HEK293 (cell line): ENCODE measurements around the gene ATP5IF1.

ENCODE experiments used
- CTCF ChIA-PET: fragments of 350-600 bp; formaldehyde crosslinking; extraction: SDS; loops from one replicate; lab custom pipeline; 2021; ENCODE audit warnings: antibody characterized with exemption; lab: Yijun Ruan, JAX
- POLR2A ChIA-PET: fragments of 300-600 bp; formaldehyde crosslinking; extraction: SDS; loops from one replicate; lab custom pipeline; 2020; ENCODE audit warnings: antibody characterized with exemption, inconsistent platforms; lab: Yijun Ruan, JAX
- H3K27ac ChIP-seq: fragments of 200-500 bp; sonication (Bioruptor generic); 2 replicates; pipeline ENCODE4 v1.5.1; 2014; ENCODE audit warnings: low read depth, low read length, control low read depth, inconsistent platforms; ENCODE audit errors: extremely low read depth
- H3K36me3 ChIP-seq, 2 experiments: fragments of 200-500 bp in 1 of 2; sonication (Bioruptor generic) in 1 of 2; 1 replicate in 1 of 2; 2 replicates in 1 of 2; pipeline ENCODE4 v1.5.1; 2014 to 2017; ENCODE audit warnings: inconsistent platforms in 2 of 2, low read length in 2 of 2; ENCODE audit not compliant: control insufficient read depth in 2 of 2, insufficient read depth in 1 of 2
- H3K4me1 ChIP-seq: fragments of 200-500 bp; sonication (Bioruptor generic); 2 replicates; pipeline ENCODE4 v1.5.1; 2014; ENCODE audit warnings: mild to moderate bottlenecking, low read length, inconsistent platforms; ENCODE audit not compliant: control insufficient read depth, insufficient read depth
- H3K4me3 ChIP-seq: 2 replicates; pipeline ENCODE4 v1.5.1; 2011; ENCODE audit warnings: low read depth, mild to moderate bottlenecking, control low read depth, low read length, moderate library complexity
- H3K9me3 ChIP-seq: fragments of 200-500 bp; sonication (Bioruptor generic); 2 replicates; pipeline ENCODE4 v1.5.1; 2014; ENCODE audit warnings: low read depth, low read length, inconsistent platforms; ENCODE audit not compliant: control insufficient read depth, insufficient read depth
- GFI1B ChIP-seq: fragments of 450-650 bp; formaldehyde crosslinking; IDR thresholded peaks from 2 replicates; pipeline ENCODE4 v1.5.1; 2016; ENCODE audit warnings: missing biosample characterization, missing genetic modification characterization
- GLI4 ChIP-seq: fragments of 450-650 bp; formaldehyde crosslinking; IDR thresholded peaks from 2 replicates; pipeline ENCODE4 v1.5.1; 2016; ENCODE audit warnings: missing biosample characterization, missing genetic modification characterization
- HOXA7 ChIP-seq: sonication (generic); formaldehyde crosslinking; IDR thresholded peaks from 2 replicates; pipeline ENCODE4 v1.8.1; 2022; ENCODE audit warnings: missing genetic modification reagents, borderline replicate concordance
- HOXC10 ChIP-seq: sonication (generic); formaldehyde crosslinking; IDR thresholded peaks from 2 replicates; pipeline ENCODE4 v1.8.1; 2023; ENCODE audit warnings: mild to moderate bottlenecking, missing genetic modification reagents
- HOXD13 ChIP-seq: sonication (generic); formaldehyde crosslinking; IDR thresholded peaks from 2 replicates; pipeline ENCODE4 v1.8.0; 2022; ENCODE audit warnings: missing genetic modification reagents, borderline replicate concordance
- OVOL3 ChIP-seq: fragments of 450-650 bp; formaldehyde crosslinking; IDR thresholded peaks from 2 replicates; pipeline ENCODE4 v1.5.1; 2016; ENCODE audit warnings: missing biosample characterization, missing genetic modification characterization
- RBAK ChIP-seq: fragments of 450-650 bp; formaldehyde crosslinking; IDR thresholded peaks from 2 replicates; pipeline ENCODE4 v1.5.1; 2016; ENCODE audit warnings: missing biosample characterization, missing genetic modification characterization
- YY2 ChIP-seq: fragments of 450-650 bp; formaldehyde crosslinking; IDR thresholded peaks from 2 replicates; pipeline ENCODE4 v1.5.1; 2016; ENCODE audit warnings: missing biosample characterization, missing genetic modification characterization
- ZBTB17 ChIP-seq: fragments of 450-650 bp; formaldehyde crosslinking; IDR thresholded peaks from 2 replicates; pipeline ENCODE4 v1.5.1; 2016; ENCODE audit warnings: missing biosample characterization, missing genetic modification characterization
- ZNF354C ChIP-seq: fragments of 450-650 bp; formaldehyde crosslinking; IDR thresholded peaks from 2 replicates; pipeline ENCODE4 v1.5.1; 2016; ENCODE audit warnings: missing biosample characterization, missing genetic modification characterization, low read depth, borderline replicate concordance
- ZNF555 ChIP-seq: fragments of 450-650 bp; formaldehyde crosslinking; conservative IDR thresholded peaks from 2 replicates; pipeline ENCODE4 v1.5.1; 2017; ENCODE audit warnings: missing biosample characterization, mild to moderate bottlenecking, missing genetic modification characterization, inconsistent platforms
- ZNF629 ChIP-seq: fragments of 450-650 bp; formaldehyde crosslinking; IDR thresholded peaks from 2 replicates; pipeline ENCODE4 v1.5.1; 2017; ENCODE audit warnings: missing biosample characterization, missing genetic modification characterization
- ZNF692 ChIP-seq: fragments of 450-650 bp; formaldehyde crosslinking; IDR thresholded peaks from 2 replicates; pipeline ENCODE4 v1.5.1; 2016; ENCODE audit warnings: missing biosample characterization, missing genetic modification characterization
- ZNF777 ChIP-seq: fragments of 450-650 bp; formaldehyde crosslinking; IDR thresholded peaks from 2 replicates; pipeline ENCODE4 v1.5.1; 2017; ENCODE audit warnings: missing biosample characterization, missing genetic modification characterization, borderline replicate concordance
- ZNF830 ChIP-seq: fragments of 450-650 bp; IDR thresholded peaks from 2 replicates; pipeline ENCODE4 v1.5.0; 2018; ENCODE audit warnings: missing biosample characterization, missing genetic modification characterization, low read depth, mild to moderate bottlenecking, moderate library complexity
- ZSCAN30 ChIP-seq: fragments of 450-650 bp; IDR thresholded peaks from 2 replicates; pipeline ENCODE4 v1.5.1; 2018; ENCODE audit warnings: missing biosample characterization, mild to moderate bottlenecking, missing genetic modification characterization, moderate library complexity
- TF ChIP-seq, protein P1 (sequence below): fragments of 450-650 bp; formaldehyde crosslinking; IDR thresholded peaks from 2 replicates; pipeline ENCODE4 v1.5.1; 2016; ENCODE audit warnings: missing biosample characterization, missing genetic modification characterization
- TF ChIP-seq, protein P2 (sequence below): fragments of 450-650 bp; formaldehyde crosslinking; IDR thresholded peaks from 2 replicates; pipeline ENCODE4 v1.5.1; 2016; ENCODE audit warnings: missing biosample characterization, missing genetic modification characterization

The ATP5IF1 gene

GRCh38 chr1:28286111-28286510 lies 50.2 kb downstream of the ATP5IF1 start:
- H3K9me3 ChIP-seq = no peaks in the 10 kb centered on the region
- peaks cover 0 to 21% of the 10 kb centered on the region in 2 experiments; a peak in 2 of 3 replicates for H3K36me3 ChIP-seq
- CTCF ChIA-PET = interaction anchor here (2.6 kb wide), 1 partner anchor 38 kb away, joined by 16 read pairs; no protein-coding TSS in a partner anchor
- TF ChIP-seq HOXC10 (CRISPR knock-in tag) (no peak), HOXD13 (CRISPR knock-in tag) (no peak), ZNF777 (tag by site-specific recombination) (no peak), OVOL3 (no peak), ZNF629 (no peak), ZNF354C (no peak), ZNF830 (tag by site-specific recombination) (no peak), GFI1B (tag by site-specific recombination) (no peak), ZSCAN30 (tag by site-specific recombination) (no peak), ZNF555 (tag by site-specific recombination) (no peak), GLI4 (tag by site-specific recombination) (no peak), HOXA7 (no peak), YY2 (tag by site-specific recombination) (no peak), ZBTB17 (tag by site-specific recombination) (no peak), RBAK (no peak), ZNF692 (no peak)
- TF ChIP-seq, protein P1, sequence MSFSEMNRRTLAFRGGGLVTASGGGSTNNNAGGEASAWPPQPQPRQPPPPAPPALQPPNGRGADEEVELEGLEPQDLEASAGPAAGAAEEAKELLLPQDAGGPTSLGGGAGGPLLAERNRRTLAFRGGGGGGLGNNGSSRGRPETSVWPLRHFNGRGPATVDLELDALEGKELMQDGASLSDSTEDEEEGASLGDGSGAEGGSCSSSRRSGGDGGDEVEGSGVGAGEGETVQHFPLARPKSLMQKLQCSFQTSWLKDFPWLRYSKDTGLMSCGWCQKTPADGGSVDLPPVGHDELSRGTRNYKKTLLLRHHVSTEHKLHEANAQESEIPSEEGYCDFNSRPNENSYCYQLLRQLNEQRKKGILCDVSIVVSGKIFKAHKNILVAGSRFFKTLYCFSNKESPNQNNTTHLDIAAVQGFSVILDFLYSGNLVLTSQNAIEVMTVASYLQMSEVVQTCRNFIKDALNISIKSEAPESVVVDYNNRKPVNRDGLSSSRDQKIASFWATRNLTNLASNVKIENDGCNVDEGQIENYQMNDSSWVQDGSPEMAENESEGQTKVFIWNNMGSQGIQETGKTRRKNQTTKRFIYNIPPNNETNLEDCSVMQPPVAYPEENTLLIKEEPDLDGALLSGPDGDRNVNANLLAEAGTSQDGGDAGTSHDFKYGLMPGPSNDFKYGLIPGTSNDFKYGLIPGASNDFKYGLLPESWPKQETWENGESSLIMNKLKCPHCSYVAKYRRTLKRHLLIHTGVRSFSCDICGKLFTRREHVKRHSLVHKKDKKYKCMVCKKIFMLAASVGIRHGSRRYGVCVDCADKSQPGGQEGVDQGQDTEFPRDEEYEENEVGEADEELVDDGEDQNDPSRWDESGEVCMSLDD (tag by site-specific recombination) = no peak
- TF ChIP-seq, protein P2, sequence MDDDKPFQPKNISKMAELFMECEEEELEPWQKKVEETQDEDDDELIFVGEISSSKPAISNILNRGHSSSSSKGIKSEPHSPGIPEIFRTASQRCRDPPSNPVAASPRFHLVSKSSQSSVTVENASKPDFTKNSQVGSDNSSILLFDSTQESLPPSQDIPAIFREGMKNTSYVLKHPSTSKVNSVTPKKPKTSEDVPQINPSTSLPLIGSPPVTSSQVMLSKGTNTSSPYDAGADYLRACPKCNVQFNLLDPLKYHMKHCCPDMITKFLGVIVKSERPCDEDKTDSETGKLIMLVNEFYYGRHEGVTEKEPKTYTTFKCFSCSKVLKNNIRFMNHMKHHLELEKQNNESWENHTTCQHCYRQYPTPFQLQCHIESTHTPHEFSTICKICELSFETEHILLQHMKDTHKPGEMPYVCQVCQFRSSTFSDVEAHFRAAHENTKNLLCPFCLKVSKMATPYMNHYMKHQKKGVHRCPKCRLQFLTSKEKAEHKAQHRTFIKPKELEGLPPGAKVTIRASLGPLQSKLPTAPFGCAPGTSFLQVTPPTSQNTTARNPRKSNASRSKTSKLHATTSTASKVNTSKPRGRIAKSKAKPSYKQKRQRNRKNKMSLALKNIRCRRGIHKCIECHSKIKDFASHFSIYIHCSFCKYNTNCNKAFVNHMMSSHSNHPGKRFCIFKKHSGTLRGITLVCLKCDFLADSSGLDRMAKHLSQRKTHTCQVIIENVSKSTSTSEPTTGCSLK (tag by site-specific recombination) = no peak
- POLR2A ChIA-PET = interaction anchor here (0.8 to 1.3 kb wide), 2 partner anchors 25 to 50 kb away, joined by 3 read pairs; partner anchors contain the start of gene ATP5IF1
- H3K4me1 ChIP-seq = no peaks in the 10 kb centered on the region
- no peak overlapping the region for H3K4me3 ChIP-seq
- no peak overlapping the region for H3K27ac ChIP-seq
